ENCODE measurements around the gene FIGN. TPM values are rescaled to one million over a fixed set of nuclear protein-coding genes. Genes with fewer than 3 reads are reported as not detected.

FIGN gene
- total RNA-seq, 3 donors from 2014 or later: not detected

- DNase-seq: no peak
- Mint-ChIP-seq H3K9me3 (no peaks in the 10 kb centered on the region), H3K27me3 (ENCODE audit: low read depth) (no peaks in the 10 kb centered on the region), H3K4me1 (ENCODE audit: low read depth) (no peaks in the 10 kb centered on the region), H3K4me3 (no peak overlapping the region), H3K36me3 (ENCODE audit: insufficient read depth) (no peaks in the 10 kb centered on the region)
- ATAC-seq: no peak
Measured at GRCh38 chr2:163708265-163708664, 27.5 kb downstream of the FIGN start.

- Mint-ChIP-seq H3K9me3 (peaks cover 7% of the 10 kb centered on the region), H3K36me3 (ENCODE audit: insufficient read depth) (no peaks in the 10 kb centered on the region), H3K4me1 (ENCODE audit: low read depth) (no peaks in the 10 kb centered on the region), H3K27me3 (ENCODE audit: low read depth) (no peaks in the 10 kb centered on the region), H3K4me3 (no peak overlapping the region)
- DNase-seq: no peak
- no peak for ATAC-seq
Measured at GRCh38 chr2:163703386-163703785, 32.4 kb downstream of the FIGN start.

- DNase-seq (no peak), ATAC-seq (no peak)
- Mint-ChIP-seq H3K9me3 (peaks cover 7% of the 10 kb centered on the region), H3K4me3 (no peak overlapping the region), H3K36me3 (ENCODE audit: insufficient read depth) (no peaks in the 10 kb centered on the region), H3K27me3 (ENCODE audit: low read depth) (no peaks in the 10 kb centered on the region), H3K4me1 (ENCODE audit: low read depth) (no peaks in the 10 kb centered on the region)
Measured at GRCh38 chr2:163701399-163702195, 34.2 kb downstream of the FIGN start.

- ATAC-seq: no peak
- no peak overlapping the region for H3K4me3 Mint-ChIP-seq
- H3K9me3 Mint-ChIP-seq: peaks cover 15% of the 10 kb centered on the region
- DNase-seq: no peak
- no peaks in the 10 kb centered on the region for H3K36me3 Mint-ChIP-seq (ENCODE audit: insufficient read depth)
- H3K27me3 Mint-ChIP-seq (ENCODE audit: low read depth): no peaks in the 10 kb centered on the region
- H3K4me1 Mint-ChIP-seq (ENCODE audit: low read depth): no peaks in the 10 kb centered on the region
Measured at GRCh38 chr2:163698857-163699256, 37.0 kb downstream of the FIGN start.

- peaks cover 15% of the 10 kb centered on the region for H3K9me3 Mint-ChIP-seq
- DNase-seq (no peak), ATAC-seq (no peak)
- H3K36me3 Mint-ChIP-seq (ENCODE audit: insufficient read depth): no peaks in the 10 kb centered on the region
- no peaks in the 10 kb centered on the region for H3K4me1 Mint-ChIP-seq (ENCODE audit: low read depth)
- no peak overlapping the region for H3K4me3 Mint-ChIP-seq
- no peaks in the 10 kb centered on the region for H3K27me3 Mint-ChIP-seq (ENCODE audit: low read depth)
Measured at GRCh38 chr2:163697846-163698637, 37.8 kb downstream of the FIGN start.

- Mint-ChIP-seq H3K4me1 (ENCODE audit: low read depth) (no peaks in the 10 kb centered on the region), H3K27me3 (ENCODE audit: low read depth) (no peaks in the 10 kb centered on the region), H3K9me3 (peaks cover 15% of the 10 kb centered on the region), H3K4me3 (no peak overlapping the region), H3K36me3 (ENCODE audit: insufficient read depth) (no peaks in the 10 kb centered on the region)
- no peak for DNase-seq
- ATAC-seq: no peak
Measured at GRCh38 chr2:163697429-163697828, 38.4 kb downstream of the FIGN start.

- H3K9me3 Mint-ChIP-seq: peaks cover 8% of the 10 kb centered on the region
- ATAC-seq (no peak), DNase-seq (no peak)
- H3K4me1 Mint-ChIP-seq (ENCODE audit: low read depth): no peaks in the 10 kb centered on the region
- no peak overlapping the region for H3K4me3 Mint-ChIP-seq
- no peaks in the 10 kb centered on the region for H3K27me3 Mint-ChIP-seq (ENCODE audit: low read depth)
- H3K36me3 Mint-ChIP-seq (ENCODE audit: insufficient read depth): no peaks in the 10 kb centered on the region
Measured at GRCh38 chr2:163693484-163693883, 42.3 kb downstream of the FIGN start.

GRCh38 chr2:163692611-163693482, 43.0 kb downstream of the FIGN start:
- ATAC-seq: no peak
- H3K27me3 Mint-ChIP-seq (ENCODE audit: low read depth): no peaks in the 10 kb centered on the region
- no peaks in the 10 kb centered on the region for H3K4me1 Mint-ChIP-seq (ENCODE audit: low read depth)
- no peak overlapping the region for H3K4me3 Mint-ChIP-seq
- DNase-seq: no peak
- H3K36me3 Mint-ChIP-seq (ENCODE audit: insufficient read depth): no peaks in the 10 kb centered on the region
- H3K9me3 Mint-ChIP-seq: peaks cover 12% of the 10 kb centered on the region

GRCh38 chr2:163692081-163692480, 43.7 kb downstream of the FIGN start:
- DNase-seq (no peak), ATAC-seq (no peak)
- Mint-ChIP-seq H3K9me3 (peaks cover 12% of the 10 kb centered on the region), H3K4me1 (ENCODE audit: low read depth) (no peaks in the 10 kb centered on the region), H3K36me3 (ENCODE audit: insufficient read depth) (no peaks in the 10 kb centered on the region), H3K4me3 (no peak overlapping the region), H3K27me3 (ENCODE audit: low read depth) (no peaks in the 10 kb centered on the region)

GRCh38 chr2:163690896-163691295, 44.9 kb downstream of the FIGN start:
- Mint-ChIP-seq H3K36me3 (ENCODE audit: insufficient read depth) (no peaks in the 10 kb centered on the region), H3K4me3 (no peak overlapping the region), H3K4me1 (ENCODE audit: low read depth) (no peaks in the 10 kb centered on the region), H3K27me3 (ENCODE audit: low read depth) (no peaks in the 10 kb centered on the region), H3K9me3 (peaks cover 12% of the 10 kb centered on the region)
- no peak for ATAC-seq
- no peak for DNase-seq

- H3K4me3 Mint-ChIP-seq: no peak overlapping the region
- H3K9me3 Mint-ChIP-seq: peaks cover 18% of the 10 kb centered on the region
- H3K36me3 Mint-ChIP-seq (ENCODE audit: insufficient read depth): no peaks in the 10 kb centered on the region
- H3K4me1 Mint-ChIP-seq (ENCODE audit: low read depth): no peaks in the 10 kb centered on the region
- H3K27me3 Mint-ChIP-seq (ENCODE audit: low read depth): no peaks in the 10 kb centered on the region
- DNase-seq (no peak), ATAC-seq (no peak)
Measured at GRCh38 chr2:163687217-163687616, 48.6 kb downstream of the FIGN start.

- H3K4me1 Mint-ChIP-seq (ENCODE audit: low read depth): no peaks in the 10 kb centered on the region
- H3K9me3 Mint-ChIP-seq: peaks cover 20% of the 10 kb centered on the region
- ATAC-seq (no peak), DNase-seq (no peak)
- H3K36me3 Mint-ChIP-seq (ENCODE audit: insufficient read depth): no peaks in the 10 kb centered on the region
- H3K4me3 Mint-ChIP-seq: no peak overlapping the region
- no peaks in the 10 kb centered on the region for H3K27me3 Mint-ChIP-seq (ENCODE audit: low read depth)
Measured at GRCh38 chr2:163686289-163686688, 49.5 kb downstream of the FIGN start.

GRCh38 chr2:163682695-163683094, 53.1 kb downstream of the FIGN start:
- H3K9me3 Mint-ChIP-seq: peaks cover 16% of the 10 kb centered on the region
- no peak overlapping the region for H3K4me3 Mint-ChIP-seq
- no peaks in the 10 kb centered on the region for H3K36me3 Mint-ChIP-seq (ENCODE audit: insufficient read depth)
- H3K27me3 Mint-ChIP-seq (ENCODE audit: low read depth): no peaks in the 10 kb centered on the region
- ATAC-seq (no peak), DNase-seq (no peak)
- no peaks in the 10 kb centered on the region for H3K4me1 Mint-ChIP-seq (ENCODE audit: low read depth)

- Mint-ChIP-seq H3K4me3 (no peak overlapping the region), H3K9me3 (peaks cover 16% of the 10 kb centered on the region)
- ATAC-seq: no peak
Measured at GRCh38 chr2:163681745-163682144, 54.1 kb downstream of the FIGN start.

More at GRCh38 chr2:163681745-163682144, 54.1 kb downstream of the FIGN start:
- DNase-seq: no peak
- H3K36me3 Mint-ChIP-seq (ENCODE audit: insufficient read depth): no peaks in the 10 kb centered on the region
- no peaks in the 10 kb centered on the region for H3K4me1 Mint-ChIP-seq (ENCODE audit: low read depth)
- no peaks in the 10 kb centered on the region for H3K27me3 Mint-ChIP-seq (ENCODE audit: low read depth)

Measured in activated T-cell treated with anti-CD3 and anti-CD28 coated beads, Interleukin-2, amount 50 U/mL, for 4 hours (primary cell).